Epithelial cell of umbilical artery (primary cell): Measurements from ENCODE around the gene SIL1. TPM values are rescaled to one million over a fixed set of nuclear protein-coding genes. Genes with fewer than 3 reads are reported as not detected.

Experiments
- total RNA-seq: library from RNA; depleted of rRNA; stranded (reverse); fragments of >200 nt; gene quantifications from 2 replicates; pipeline ENCODE4 v1.2.3, GENCODE V29; 2014

The SIL1 gene
- total RNA-seq: 43.9 and 56.5 TPM in 2 replicates

DNA sequence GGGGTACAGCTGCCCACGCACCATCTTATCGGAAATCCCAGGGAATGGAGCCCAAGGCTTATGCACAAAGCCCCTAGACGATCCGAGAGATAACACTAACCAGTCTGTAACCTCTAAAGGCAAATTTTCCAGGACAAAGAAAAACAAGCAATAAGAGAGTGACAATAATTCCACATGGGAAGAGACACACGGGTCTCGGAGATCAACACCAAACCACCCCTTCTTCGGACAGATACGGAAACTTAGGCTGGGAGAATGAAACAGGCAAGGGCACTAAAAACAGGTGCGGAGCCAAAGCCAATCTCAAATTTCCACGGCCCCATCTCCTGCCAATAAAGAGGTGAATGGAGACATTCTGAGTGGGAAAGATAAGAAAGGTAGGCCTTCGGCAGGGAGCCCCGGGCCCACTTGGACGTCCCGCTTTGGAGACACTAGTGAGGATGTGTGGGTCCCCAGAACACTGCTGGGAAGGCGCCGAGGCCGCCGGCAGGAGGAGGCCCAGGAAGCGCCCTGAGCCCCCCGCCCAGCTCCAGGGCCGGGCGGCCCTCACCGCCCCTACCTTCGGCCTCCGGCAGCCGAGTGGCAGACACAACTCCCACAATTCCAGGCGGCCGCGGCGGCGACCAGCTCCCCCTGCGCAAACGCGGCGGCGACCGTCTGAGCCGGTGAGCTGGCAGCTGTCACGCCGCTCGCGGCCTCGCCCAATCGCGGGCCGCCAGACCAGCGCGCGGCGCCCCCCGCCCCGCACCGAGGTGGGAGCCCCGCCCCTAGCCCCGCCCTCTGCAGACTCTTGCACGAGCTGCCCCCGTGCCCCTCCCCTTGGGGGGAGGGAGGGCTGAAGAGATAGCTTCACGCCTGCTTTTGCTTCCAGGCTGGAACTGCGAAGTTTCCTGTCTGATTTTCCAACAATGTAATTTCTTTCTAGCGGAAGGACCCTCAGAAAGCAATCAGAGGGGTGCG, at the start of gene SIL1:
SIL1 (minus strand) TSS at position 659 of the 960 bp plus-strand sequence. CDS start 70,525 bp downstream, outside the sequence.

Other genes with a start within 250 kb of the SIL1 start
- 209 and 287 TPM in 2 replicates for gene MATR3, start 95.4 kb upstream of the SIL1 start, total RNA-seq
- gene PAIP2, start 143.5 kb upstream of the SIL1 start, total RNA-seq: 109 and 179 TPM in 2 replicates
- not detected in 2 replicates for gene SLC23A1, start 184.9 kb upstream of the SIL1 start, total RNA-seq
- gene MZB1, start 191.5 kb upstream of the SIL1 start, total RNA-seq: 0.32 and 0.46 TPM in 2 replicates
- 0.61 and 0.65 TPM in 2 replicates for gene PROB1, start 196.7 kb upstream of the SIL1 start, total RNA-seq
- 10.1 and 14.4 TPM in 2 replicates for gene SPATA24, start 205.7 kb upstream of the SIL1 start, total RNA-seq
- 7.6 and 8.4 TPM in 2 replicates for gene DNAJC18, start 241.2 kb upstream of the SIL1 start, total RNA-seq